ENCODE data around the gene VSTM2L.

The VSTM2L gene

DNA sequence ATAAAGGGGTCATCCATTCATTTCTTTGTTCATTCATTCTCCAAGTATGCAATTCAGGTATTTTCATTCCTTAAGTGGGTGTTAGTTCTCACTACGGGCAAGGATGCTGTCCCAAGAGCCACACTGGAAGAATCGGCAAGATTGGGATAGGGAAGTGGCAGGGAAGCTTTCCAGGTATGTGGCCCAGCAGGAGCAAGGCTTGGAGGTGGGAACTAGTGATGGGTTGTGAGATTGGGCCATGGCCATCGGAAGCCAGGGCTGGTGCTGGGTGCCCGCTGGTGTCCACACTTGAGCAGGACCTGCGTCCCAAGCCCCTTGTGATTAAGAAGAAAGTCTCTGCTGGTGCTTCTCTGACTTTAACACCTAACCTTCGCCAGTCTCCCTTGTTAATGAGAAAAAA lies 15.1 kb downstream of the VSTM2L start:
- no peak for DNase-seq (ENCODE audit: low read depth in 2 of 2)

DNA sequence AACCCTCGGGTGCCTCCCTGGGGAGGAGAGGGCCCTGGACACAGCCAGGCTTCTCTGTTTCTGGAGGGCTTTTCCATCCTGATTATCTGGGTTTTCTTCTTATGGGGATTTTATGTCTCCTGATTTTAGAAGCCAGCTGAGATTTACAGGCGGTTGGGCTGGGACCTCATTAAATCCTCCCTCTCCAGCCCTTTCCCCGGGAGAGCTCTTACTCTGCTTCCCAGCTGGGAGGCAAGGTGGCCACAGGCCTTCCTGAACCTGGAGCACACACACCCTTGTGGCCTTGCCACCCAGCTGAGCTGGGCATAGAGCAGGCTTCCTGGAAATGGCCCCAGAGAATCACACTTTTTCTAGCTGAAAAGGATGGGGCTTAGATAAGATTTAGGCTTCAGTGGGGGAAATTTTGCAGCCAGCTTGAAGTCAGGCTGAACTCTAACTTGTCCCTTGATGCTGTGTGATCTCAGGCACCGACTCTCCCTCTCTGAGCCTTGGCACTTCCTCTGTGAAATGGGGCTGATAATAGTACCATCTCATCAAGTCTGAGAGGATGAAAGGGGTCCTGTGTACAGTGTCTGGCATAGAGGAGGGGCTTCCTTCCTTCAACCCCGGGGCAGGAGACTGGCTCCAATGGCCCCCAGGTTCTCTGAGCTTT lies 16.6 kb downstream of the VSTM2L start:
- DNase-seq (ENCODE audit: low read depth in 2 of 2), result no peak

DNA sequence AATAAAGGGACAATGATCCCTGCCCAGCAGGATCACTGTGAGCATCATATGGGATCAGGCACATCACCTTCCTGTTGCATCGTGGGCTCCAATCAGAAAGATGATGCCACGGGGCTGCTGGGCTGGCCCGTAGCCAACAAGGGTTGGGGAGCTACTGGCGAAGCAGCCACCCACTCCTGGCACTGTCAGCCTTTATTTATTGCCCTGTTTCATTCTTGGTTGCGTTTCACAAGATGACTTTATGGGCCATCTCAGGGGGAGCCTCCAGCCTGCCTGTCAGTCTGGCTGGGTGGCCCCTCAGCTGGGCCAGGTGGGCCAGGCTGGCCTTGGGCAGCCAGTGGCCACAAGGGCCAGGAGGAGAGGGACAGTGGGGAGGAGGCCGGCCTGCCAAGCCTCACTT lies 17.3 kb downstream of the VSTM2L start:
- DNase-seq (ENCODE audit: low read depth in 2 of 2), result no peak

DNA sequence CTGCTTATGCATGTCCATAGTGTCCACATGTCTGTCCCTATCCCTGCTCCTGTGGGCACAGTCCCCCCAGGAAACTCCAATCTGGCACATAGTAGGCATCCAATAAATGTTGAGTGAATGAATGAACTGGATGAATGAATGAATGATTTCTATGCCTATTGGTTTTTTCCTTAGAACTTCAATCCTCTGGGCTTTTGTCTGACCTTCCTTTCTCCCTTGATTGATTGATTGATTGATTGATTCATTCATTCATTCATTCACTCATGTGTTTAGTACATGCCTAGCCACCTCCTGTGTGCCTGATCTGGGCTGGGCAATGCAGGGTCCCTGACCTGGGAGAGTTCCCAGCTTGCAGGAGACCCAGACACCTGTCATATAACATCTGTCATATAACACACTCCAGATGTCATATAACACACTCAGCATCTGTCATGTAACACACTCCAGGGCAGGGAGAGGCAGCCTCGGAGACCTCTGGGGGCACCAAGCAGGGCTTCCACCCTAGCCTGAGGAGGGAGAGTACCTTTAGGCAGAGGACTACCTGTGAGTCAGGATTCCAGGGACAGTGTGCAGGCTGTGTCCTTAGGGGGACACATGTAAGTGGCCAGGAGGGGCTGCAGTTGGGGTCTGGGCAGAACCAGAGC lies 17.9 kb downstream of the VSTM2L start:
- no peak for DNase-seq (ENCODE audit: low read depth in 2 of 2)

DNA sequence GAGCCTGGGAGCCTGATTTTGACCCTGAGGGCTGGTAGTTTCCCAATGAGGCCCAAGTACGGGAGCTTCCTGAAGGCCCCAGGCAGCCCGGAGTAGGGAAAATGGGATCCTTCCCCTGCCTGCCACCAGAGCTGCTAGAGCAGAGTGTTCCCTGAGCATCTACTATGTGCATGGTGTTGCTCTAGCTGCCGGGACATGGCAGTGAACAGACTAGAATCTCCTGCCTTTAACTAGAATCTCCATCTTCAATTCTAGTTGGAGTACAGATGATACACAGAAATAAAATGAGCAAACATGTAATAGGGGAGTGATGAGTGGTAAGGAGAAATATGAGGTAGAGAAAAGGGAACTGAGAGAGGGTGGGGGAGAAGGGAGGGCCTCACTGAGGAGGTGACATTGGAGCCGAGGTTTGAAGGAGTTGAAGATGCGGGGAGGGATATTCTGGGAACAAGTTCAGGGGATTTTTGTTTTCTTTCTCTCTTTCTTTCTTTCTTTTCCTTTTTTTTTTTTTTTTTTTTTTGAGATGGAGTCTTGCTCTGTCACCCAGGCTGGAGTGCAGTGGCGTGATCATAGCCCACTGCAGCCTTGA lies 18.5 kb downstream of the VSTM2L start:
- no peak for DNase-seq (ENCODE audit: low read depth in 2 of 2)

DNA sequence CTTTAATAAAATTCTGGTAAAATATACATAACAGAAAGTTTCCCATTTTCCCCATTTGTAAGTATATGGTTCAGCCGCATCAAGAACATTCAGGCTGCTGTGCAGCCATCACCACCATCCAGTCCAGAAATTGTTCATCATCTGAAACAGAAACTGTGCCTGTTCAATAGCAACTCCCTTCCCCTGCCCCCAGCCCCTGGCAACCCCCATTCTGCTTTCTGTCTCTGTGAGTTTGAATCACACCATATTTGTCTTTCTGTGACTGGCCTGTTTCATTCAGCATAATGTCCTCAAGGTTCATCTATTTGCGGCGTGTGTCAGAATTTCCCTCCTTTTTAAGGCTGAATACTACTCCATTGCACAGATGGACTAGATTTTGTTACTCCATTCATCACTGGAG lies 19.1 kb downstream of the VSTM2L start:
- no peak for DNase-seq (ENCODE audit: low read depth in 2 of 2)

DNA sequence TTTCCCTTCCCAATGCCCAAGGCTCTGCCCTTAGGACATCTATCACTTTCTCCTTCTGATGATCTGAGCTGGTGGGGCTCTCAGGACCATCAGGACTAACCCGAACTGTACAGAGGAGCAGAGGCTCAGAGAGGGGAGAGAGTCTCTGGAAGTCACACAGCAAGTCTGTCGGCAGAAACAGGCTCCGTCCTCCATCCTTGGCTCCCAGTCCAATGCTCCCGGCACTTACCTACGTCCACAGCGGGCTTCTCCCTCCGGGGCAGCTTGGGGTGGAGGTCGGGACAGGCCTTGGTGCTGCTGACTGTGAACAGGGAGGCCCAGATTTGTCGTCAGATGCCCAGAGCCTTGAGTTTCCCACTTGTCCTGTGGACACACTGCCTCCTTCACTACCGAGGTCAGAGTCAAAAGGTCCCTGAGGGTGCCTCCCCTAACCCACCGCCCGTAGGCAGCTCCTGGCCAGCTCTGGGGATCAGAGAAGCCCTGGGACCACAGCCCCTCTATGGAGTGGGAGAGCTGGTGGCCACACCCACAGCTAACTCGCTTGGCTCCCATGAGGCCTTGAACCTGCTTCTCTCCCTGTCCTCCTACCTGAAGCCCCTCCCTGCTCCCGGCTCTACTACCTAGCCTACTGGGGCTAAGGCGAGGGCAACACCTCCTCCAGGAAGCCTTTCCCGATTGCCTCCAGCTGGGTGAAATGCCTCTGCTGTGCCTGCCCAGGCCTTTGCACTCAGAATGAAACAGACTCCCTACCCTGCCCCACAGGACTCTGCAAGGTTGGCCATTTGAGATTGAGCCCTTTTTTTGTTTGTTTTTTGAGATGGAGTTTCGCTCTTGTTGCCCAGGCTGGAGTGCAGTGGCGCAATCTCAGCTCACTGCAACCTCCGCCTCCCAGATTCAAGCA lies 22.6 kb downstream of the VSTM2L start:
- no peak for DNase-seq (ENCODE audit: low read depth in 2 of 2)

DNA sequence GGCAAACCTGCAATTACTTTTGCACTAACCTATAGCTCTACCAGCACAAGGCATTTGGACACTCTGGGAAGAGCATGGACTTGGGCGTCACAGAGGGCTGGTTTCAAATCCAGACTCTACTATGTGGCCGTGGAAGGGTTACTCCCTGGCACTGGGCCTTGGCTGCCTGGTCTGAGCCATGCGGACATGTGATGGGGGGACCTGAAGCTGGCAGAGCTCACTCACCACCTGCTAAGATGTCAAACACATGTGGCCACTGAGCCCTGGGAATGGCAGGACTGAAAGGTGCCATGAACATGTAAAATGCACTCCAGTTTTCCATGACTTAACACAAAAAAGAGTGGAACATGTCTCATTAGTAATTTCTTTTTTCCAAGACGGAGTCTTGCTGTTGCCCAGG lies 23.7 kb downstream of the VSTM2L start:
- no peak for DNase-seq (ENCODE audit: low read depth in 2 of 2)

DNA sequence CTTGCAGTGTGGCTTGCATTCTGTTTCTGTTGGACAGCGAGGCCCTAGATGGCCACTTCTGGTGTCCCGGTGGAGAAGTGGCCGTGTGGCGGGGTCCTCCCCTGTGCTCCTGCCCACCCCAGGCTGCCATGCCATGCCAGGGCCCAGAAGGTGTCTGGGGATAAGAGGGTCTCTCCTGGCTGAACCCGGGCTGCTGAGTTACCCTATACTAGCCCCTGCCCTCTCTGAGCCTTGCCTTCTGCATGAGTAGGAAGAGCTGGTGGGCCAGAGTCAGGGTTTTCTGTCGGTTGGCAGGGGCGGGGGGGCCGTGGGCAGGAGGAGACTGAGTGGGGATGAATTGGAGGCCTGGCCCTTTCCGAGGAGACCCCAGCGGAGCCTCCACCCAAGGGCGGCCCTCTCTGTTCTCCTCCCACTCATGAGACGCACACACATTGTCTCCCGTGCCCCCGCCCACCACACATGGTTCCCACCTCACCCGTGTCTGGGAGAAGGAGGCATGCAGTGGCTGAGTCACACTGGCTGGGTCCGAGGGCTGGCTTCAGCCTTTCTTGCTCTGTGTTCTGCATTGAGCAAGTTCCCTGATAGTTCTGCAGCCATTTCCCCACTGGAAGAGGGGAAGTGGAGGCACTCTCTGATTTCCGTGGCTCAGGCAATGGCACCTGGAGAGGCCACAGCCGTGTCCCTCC lies 24.6 kb downstream of the VSTM2L start:
- DNase-seq (ENCODE audit: low read depth in 2 of 2), result no peak

DNA sequence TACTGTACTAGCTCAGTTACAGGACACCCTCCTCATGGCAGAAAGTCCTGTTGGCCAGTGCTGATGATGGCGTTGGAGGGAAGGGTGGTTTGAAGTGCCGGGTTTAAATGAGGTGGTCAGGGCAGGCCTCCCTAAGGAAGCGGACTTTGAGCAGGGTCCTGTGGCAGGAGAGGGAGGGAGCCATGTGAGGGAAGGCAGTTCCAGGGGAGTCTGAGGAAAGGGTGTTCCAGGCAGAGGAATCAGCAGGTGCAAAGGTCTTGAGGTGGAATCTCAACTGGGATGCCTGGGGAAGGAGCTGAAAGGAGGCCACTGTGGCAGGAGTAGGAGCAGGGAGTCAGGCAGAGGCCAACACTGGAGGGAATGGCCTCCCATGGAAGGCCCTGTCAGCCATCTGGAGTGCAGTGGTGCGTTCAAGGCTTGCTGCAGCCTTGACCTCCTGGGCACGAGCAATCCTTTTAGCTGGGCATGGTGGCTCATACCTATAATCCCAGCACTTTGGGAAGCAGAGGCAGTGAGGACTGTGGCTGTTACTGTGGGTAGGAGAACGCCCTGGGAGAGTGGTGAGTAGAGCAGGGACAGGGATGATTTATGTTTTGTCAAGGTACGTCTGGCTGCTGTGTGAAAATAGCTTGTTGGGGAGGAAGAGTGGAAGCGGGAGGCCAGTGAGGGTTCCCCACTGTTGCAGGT lies 26.2 kb downstream of the VSTM2L start:
- no peak for DNase-seq (ENCODE audit: low read depth in 2 of 2)

DNA sequence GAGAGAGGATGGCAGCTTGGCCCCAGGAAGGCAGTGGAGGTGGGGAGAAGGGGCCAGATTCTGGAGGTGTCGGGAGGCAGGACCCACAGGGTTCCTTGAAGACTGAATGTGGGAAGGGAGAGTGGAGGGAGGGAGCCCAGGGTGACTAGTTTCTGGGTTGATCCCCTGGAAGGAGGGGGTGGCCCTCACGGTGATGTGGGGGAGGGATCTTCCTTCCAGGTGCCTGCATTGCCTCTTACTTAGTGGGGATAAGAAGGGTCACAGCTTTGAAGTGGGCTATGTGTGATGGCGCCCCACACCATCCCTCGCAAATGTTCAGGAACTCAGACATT lies 26.7 kb downstream of the VSTM2L start:
- DNase-seq (ENCODE audit: low read depth in 2 of 2), result no peak

DNA sequence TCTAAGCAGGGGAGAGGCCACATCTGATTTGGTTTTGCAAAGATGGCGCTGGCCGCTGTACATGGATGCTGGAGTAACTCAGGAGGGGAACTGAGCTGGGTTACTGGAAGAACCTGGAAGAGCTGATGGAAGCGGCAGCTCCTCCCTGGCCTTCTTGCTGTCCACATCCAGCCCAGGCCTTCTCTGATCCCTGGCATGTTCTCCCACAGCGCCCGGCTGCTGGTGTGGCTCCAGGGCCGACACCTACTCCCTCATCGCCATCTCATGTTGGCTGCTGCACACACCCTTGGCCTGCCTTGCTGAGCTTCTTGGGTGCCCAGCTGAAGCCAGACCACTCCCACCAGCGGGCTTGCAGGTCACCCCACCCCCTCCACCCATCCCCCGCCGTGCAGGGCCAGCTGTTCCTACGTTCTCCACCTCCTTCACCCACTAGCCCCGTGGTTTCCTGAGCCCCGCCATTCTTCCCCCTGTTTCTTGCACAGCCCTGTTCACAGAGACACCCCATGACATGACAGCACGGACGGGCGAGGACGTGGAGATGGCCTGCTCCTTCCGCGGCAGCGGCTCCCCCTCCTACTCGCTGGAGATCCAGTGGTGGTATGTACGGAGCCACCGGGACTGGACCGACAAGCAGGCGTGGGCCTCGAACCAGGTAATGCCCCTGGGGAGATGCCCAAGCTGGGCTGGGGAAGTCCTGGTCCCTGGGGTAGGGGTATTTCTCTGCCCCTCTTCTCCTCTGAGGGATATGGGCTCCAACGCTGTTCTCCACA lies 28.4 kb downstream of the VSTM2L start:
- DNase-seq (ENCODE audit: low read depth in 2 of 2), result no peak

DNA sequence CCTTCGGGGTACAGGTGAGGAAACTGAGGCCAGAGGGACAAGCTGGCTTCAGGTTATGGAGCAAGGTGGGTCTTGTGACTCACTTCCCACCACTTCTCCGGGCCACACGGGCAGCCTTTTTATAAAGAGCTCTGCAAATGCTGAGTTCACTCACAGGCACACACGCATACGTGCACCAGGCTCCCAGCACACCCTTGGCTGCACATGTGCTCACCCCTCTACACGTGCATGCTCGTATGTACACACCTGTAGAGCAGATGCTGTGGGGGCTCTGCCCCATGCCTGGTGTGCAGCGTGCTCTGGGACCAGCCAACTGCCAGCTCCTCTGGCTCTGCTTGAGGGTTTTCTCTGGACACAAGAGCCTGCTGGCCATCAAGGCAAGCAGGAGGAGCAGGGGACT lies 29.1 kb downstream of the VSTM2L start:
- no peak for DNase-seq (ENCODE audit: low read depth in 2 of 2)

DNA sequence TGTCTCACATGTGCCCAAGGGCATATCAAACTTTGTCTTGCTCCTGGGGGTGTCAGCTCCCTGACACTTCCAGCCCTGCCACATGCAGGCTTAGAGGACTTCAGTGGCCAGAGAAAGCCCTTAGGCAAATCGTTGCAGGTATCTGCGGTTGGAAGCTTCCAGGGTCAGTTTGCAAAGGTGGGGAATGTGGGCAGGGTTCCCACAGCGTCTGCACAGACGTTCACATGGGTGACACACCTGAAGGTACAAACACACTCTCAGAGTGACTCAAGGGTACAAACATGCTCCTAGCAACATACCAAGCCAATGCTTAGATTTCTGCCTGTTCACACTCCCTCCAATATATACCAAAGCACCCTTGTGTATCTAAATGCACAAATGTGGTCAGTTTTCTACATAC lies 30.0 kb downstream of the VSTM2L start:
- DNase-seq (ENCODE audit: low read depth in 2 of 2), result no peak

DNA sequence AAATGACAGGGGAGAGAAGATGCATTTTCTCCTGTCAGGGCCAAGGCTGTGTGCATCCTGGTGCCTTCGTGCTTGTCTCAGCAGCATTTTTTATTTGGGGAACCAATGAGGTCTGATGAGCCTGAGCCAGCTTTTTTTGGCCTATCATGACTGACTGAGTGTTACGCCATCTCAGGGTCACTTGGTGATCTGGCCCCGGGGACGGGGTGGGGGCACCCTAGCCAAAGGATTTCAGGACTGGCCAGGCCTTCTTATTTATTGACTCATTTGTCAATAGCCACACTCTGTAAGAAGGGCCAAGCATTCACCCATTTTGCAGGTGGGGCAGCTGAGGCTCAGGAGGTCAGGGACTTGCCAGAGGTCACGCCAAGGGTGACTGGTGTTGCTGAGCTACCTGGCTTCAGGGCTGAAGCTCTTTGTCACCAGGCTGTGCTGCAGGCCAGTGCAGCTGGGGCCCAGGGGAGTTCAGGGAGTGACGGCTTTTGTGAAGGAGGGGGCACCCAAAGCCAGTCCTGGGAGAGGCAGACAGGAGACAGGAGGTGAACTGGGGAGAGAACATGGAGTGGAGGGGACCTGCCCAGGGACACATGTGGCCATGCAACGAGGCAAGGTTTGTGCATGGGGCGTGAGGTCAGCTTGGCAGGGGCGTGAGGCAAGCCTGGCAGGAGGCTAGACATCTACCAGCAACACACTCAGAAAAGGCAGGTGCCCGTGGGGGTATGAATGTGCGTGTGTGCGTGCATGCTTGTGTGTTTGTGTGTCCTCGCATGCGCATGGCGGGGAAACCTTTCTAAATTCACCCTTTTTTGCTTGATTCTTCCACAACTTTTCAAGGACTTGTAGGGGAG lies 31.1 kb downstream of the VSTM2L start:
- no peak for DNase-seq (ENCODE audit: low read depth in 2 of 2)

DNA sequence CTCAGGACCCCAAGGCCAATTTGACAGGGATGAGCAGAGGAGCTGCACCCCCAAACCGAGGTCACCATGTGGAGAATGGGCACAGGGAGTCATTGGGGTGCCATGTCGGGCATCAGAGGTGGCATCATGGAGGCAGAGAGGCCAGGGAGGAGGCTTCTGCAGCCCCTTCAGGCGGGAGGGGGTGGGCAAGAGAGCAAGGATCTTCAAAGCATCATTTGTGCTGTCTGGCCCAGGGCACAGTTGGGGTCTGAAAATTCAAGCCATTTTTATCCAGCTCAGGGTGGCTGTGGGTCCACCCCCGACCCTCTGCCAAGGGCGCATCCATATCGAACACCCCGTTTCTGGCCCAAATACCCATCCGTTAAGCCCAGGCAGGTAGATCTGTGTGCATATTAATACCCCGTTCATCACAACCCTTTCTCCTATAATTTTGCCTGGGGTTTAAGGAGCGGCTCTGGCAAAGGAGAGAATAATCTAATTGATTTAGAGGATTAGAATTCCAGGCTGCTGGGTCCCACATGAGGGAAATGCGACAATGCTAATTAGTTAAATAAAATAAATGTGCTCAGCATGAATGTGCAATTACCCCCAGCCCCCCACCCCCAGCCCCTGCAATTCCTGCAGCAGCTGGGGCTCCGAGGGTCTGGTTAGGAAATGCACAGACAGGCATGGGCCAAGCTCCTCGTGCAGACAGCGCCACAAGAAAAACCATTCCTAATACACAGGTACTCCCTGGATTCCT lies 31.9 kb downstream of the VSTM2L start:
- no peak for DNase-seq (ENCODE audit: low read depth in 2 of 2)

DNA sequence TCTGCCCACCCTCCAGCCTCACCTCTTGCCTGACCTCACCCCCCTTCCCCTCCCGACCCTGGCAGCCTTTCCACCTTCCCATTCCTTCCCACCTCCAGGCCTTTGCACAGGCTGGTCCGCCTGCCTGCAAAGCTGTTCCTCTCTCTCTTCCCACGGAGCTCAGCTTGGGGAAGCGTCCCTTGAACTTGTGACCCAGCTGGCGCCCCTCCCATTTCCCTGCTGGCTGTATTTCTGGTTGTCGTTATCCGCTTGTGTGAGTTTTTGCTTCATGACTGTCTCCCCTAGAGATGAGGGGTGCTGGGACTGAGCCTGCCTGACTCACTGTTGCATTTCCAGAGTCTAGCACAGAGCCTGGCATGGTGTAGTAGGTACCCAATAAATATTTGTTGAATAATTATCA lies 32.5 kb downstream of the VSTM2L start:
- no peak for DNase-seq (ENCODE audit: low read depth in 2 of 2)

DNA sequence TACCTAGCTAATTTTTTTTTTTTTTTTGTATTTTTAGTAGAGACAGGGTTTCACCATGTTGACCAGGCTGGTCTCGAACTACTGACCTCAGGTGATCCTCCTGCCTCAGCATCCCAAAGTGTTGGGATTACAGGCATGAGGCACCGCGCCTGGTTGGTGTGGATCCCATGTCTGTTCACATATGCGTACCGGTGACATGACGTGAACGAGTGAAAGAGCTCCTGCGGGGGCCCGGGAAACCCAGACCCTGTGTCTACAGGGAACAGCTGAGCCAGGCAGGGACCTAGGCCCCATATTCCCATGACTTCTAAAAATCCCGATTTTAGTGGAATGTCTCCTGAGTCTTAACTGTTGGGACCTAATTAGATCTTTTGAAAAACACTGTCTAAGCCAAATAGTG lies 33.1 kb downstream of the VSTM2L start:
- no peak for DNase-seq (ENCODE audit: low read depth in 2 of 2)

DNA sequence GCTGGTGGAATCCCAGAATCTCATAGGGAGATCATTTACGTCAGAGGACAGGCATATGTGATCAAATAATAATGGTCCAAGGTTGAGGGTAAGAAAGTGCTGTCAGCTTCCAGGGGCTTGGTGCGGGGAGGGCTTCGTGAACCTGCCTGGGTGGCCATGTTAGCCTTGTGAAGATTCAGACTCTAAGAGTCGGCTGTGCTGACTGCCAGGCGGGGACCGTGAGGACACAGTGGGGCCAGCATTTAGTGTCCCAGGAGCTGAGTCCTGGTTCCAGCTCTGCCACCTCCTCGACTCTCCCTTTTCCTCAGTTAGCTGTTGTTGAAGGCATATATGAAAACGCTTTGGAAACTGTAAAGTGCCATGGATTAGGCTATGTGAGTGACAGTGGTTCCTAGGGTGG lies 33.5 kb downstream of the VSTM2L start:
- DNase-seq (ENCODE audit: low read depth in 2 of 2), result no peak
